HepG2 (cell line): ENCODE results near the gene TLR9. TPM values are rescaled to one million over a fixed set of nuclear protein-coding genes. Genes with fewer than 3 reads are reported as not detected.

ENCODE experiments used
- AGO2 ChIP-seq: fragments of 200-400 bp; formaldehyde crosslinking; optimal IDR thresholded peaks from 2 replicates; pipeline ENCODE3; 2017; ENCODE audit warnings: mild to moderate bottlenecking, low read depth, low read length, moderate library complexity
- CBX5 ChIP-seq: sonication (generic); formaldehyde crosslinking; IDR thresholded peaks from 2 replicates; pipeline ENCODE4 v1.4.0; 2020; ENCODE audit warnings: missing genetic modification reagents, borderline replicate concordance
- CEBPB ChIP-seq: IDR thresholded peaks from 2 replicates; pipeline ENCODE4 v1.6.1; 2011; ENCODE audit warnings: low read depth, low read length, improper control_type of control experiment, borderline replicate concordance
- CREB1 ChIP-seq, 2 experiments: fragments of 450-650 bp in 1 of 2; IDR thresholded peaks; 2 replicates each; pipeline ENCODE4 v1.6.1; 2016 to 2017; ENCODE audit warnings: control low read depth in 1 of 2, mild to moderate bottlenecking in 1 of 2, missing compliant biosample characterization in 1 of 2, missing genetic modification characterization in 1 of 2
- EZH2 ChIP-seq: conservative IDR thresholded peaks from 2 replicates; pipeline ENCODE4 v1.6.1; 2012; ENCODE audit warnings: mild to moderate bottlenecking, low read depth, low read length, moderate library complexity
- GATA4 ChIP-seq: sonication (generic); IDR thresholded peaks from 2 replicates; pipeline ENCODE4 v1.6.1; 2016; ENCODE audit warnings: antibody characterized with exemption, low read depth, borderline replicate concordance
- GATAD2A ChIP-seq: IDR thresholded peaks from 2 replicates; pipeline ENCODE4 v1.6.1; 2016
- HOXA3 ChIP-seq: sonication (generic); formaldehyde crosslinking; IDR thresholded peaks from 2 replicates; pipeline ENCODE4 v1.5.0; 2020; ENCODE audit warnings: missing genetic modification reagents
- MAX ChIP-seq: IDR thresholded peaks from 2 replicates; pipeline ENCODE4 v1.6.1; 2012; ENCODE audit warnings: inconsistent platforms
- MED13 ChIP-seq: sonication (generic); formaldehyde crosslinking; IDR thresholded peaks from 2 replicates; pipeline ENCODE4 v1.5.0; 2020; ENCODE audit warnings: missing genetic modification reagents
- PAX8 ChIP-seq: sonication (generic); formaldehyde crosslinking; IDR thresholded peaks from 2 replicates; pipeline ENCODE4 v1.8.0; 2022; ENCODE audit warnings: mild to moderate bottlenecking, missing genetic modification reagents, borderline replicate concordance
- SAP130 ChIP-seq: IDR thresholded peaks from 2 replicates; pipeline ENCODE4 v1.6.1; 2016; ENCODE audit warnings: low read depth
- SKI ChIP-seq: fragments of 450-650 bp; IDR thresholded peaks from one replicate; pipeline ENCODE4 v1.6.1; 2018; ENCODE audit warnings: mild to moderate bottlenecking; ENCODE audit not compliant: partially characterized antibody
- SRF ChIP-seq: IDR thresholded peaks from 2 replicates; pipeline ENCODE4 v1.6.1; 2011; ENCODE audit warnings: mild to moderate bottlenecking, low read depth, low read length, moderate library complexity
- TFDP1 ChIP-seq: IDR thresholded peaks from 2 replicates; pipeline ENCODE4 v1.6.1; 2016; ENCODE audit warnings: missing compliant biosample characterization, missing genetic modification reagents, borderline replicate concordance
- TMF1 ChIP-seq: sonication (generic); formaldehyde crosslinking; IDR thresholded peaks from 2 replicates; pipeline ENCODE4 v1.8.1; 2022; ENCODE audit warnings: low read depth, missing genetic modification reagents
- TRIM22 ChIP-seq: fragments of 450-650 bp; IDR thresholded peaks from 2 replicates; pipeline ENCODE4 v1.6.1; 2017
- TSC22D2 ChIP-seq: sonication (generic); formaldehyde crosslinking; IDR thresholded peaks from 2 replicates; pipeline ENCODE4 v1.5.1; 2020; ENCODE audit warnings: missing genetic modification reagents, mild to moderate bottlenecking, borderline replicate concordance
- ZBTB33 ChIP-seq: sonication (generic); formaldehyde crosslinking; IDR thresholded peaks from 2 replicates; pipeline ENCODE4 v1.4.0; 2020; ENCODE audit warnings: missing genetic modification reagents
- ZFX ChIP-seq: sonication (generic); formaldehyde crosslinking; IDR thresholded peaks from 2 replicates; pipeline ENCODE4 v1.4.0; 2020; ENCODE audit warnings: mild to moderate bottlenecking, low read depth, missing genetic modification reagents, moderate library complexity
- ZKSCAN1 ChIP-seq: fragments of 150-350 bp; IDR thresholded peaks from 2 replicates; pipeline ENCODE4 v1.6.1; 2014; ENCODE audit warnings: low read length
- ZNF180 ChIP-seq: sonication (generic); formaldehyde crosslinking; IDR thresholded peaks from 2 replicates; pipeline ENCODE4 v1.4.0; 2020; ENCODE audit warnings: low read depth, missing genetic modification reagents, borderline replicate concordance
- ZSCAN25 ChIP-seq: sonication (generic); formaldehyde crosslinking; IDR thresholded peaks from 2 replicates; pipeline ENCODE4 v1.8.0; 2022; ENCODE audit warnings: mild to moderate bottlenecking, missing genetic modification reagents
- polyA plus RNA-seq, 8 experiments: library from polyadenylated mRNA; depleted of rRNA in 3 of 8; stranded (reverse) in 7 of 8; unstranded in 1 of 8; fragments of >200 nt; fragmentation: Illumina TruSeq in 4 of 8; extraction: Trizol in 4 of 8; gene quantifications; 2 replicates each; pipeline versions ENCODE4 v1.2.1 to v1.2.3, GENCODE V29; 2011 to 2016; ENCODE audit warnings: low read depth in 4 of 8, missing spikeins in 1 of 8, mixed read lengths in 1 of 8; ENCODE audit not compliant: insufficient read depth in 1 of 8
- total RNA-seq, 5 experiments: library from RNA; depleted of rRNA; stranded (reverse); fragments of >200 nt; fragmentation: Illumina TruSeq; extraction: Trizol; gene quantifications; 2 replicates each; pipeline ENCODE4 v1.2.3, GENCODE V29; 2016; ENCODE audit warnings: low read depth in 1 of 5

TLR9 gene
- total and polyA plus RNA-seq, 2 of the 13 experiments (the other 11 are each of a cell fraction or from before 2014, with no cell fraction given): not detected

GRCh38 chr3:52188556-52188955, 36.9 kb downstream of the TLR9 start (continued):
- TF ChIP-seq GATA4 (no peak), CEBPB (peak; percentile 78), ZKSCAN1 (no peak), ZSCAN25 (no peak), TSC22D2 (CRISPR knock-in tag) (no peak), SRF (no peak), ZFX (peak; percentile 17; the same call in 1 of the 2 replicates), GATAD2A (CRISPR knock-in tag) (peak; percentile 21; the same call in 1 of the 2 replicates), PAX8 (no peak), HOXA3 (CRISPR knock-in tag) (no peak), ZBTB33 (CRISPR knock-in tag) (no peak), SAP130 (0 out of 2 replicates have a peak, but pooled peaks have one; percentile 8), TFDP1 (no peak), SKI (no peak), CREB1 (IDR thresholded peaks at IDR 0.05) (no peak), CREB1 (CRISPR knock-in tag; IDR thresholded peaks at IDR 0.05) (0 out of 2 replicates have a peak, but pooled peaks have one; percentile 11), TRIM22 (no peak), MAX (no peak), TMF1 (CRISPR knock-in tag) (no peak), AGO2 (no peak), MED13 (no peak), EZH2 (no peak), CBX5 (CRISPR knock-in tag) (no peak), ZNF180 (no peak)
- TF ChIP-seq, all 625 proteins: peak for 13
